Naive B cell (primary cell): ENCODE measurements around the gene SLC26A6. TPM values are rescaled to one million over a fixed set of nuclear protein-coding genes. Genes with fewer than 3 reads are reported as not detected.

ENCODE experiments used
- ATAC-seq, 2 donors: fragments of 150-1000 bp; cut with Tn5 transposase; 2 replicates each; pipeline ENCODE4 v1.10.0; 2021; ENCODE audit warnings: low read depth in 2 of 2, mild to moderate bottlenecking in 2 of 2, moderate library complexity in 2 of 2
- DNase-seq: peaks from one replicate; pipeline ENCODE4 v3.0.0; 2022
- H3K27ac Mint-ChIP-seq, 6 donors: one replicate each; pipeline ENCODE4 v1.8.0; 2020 to 2022; ENCODE audit warnings: mild to moderate bottlenecking in 6 of 6, mixed read lengths in 6 of 6, moderate library complexity in 5 of 6, inconsistent platforms in 2 of 6
- H3K27me3 Mint-ChIP-seq, 3 donors: one replicate each; pipeline ENCODE4 v1.8.0; 2021 to 2022; ENCODE audit warnings: mixed read lengths in 3 of 3, mild to moderate bottlenecking in 1 of 3
- H3K36me3 Mint-ChIP-seq, 2 donors: one replicate each; pipeline ENCODE4 v1.8.0; 2020 to 2022; ENCODE audit warnings: mixed read lengths in 2 of 2, inconsistent platforms in 1 of 2, mild to moderate bottlenecking in 1 of 2
- H3K4me1 Mint-ChIP-seq, 3 donors: one replicate each; pipeline ENCODE4 v1.8.0; 2020 to 2022; ENCODE audit warnings: mixed read lengths in 3 of 3, inconsistent platforms in 1 of 3, mild to moderate bottlenecking in 1 of 3, moderate library complexity in 1 of 3
- H3K4me3 Mint-ChIP-seq, 8 donors: one replicate each; pipeline ENCODE4 v1.8.0; 2020 to 2022; ENCODE audit warnings: mild to moderate bottlenecking in 8 of 8, mixed read lengths in 8 of 8, moderate library complexity in 8 of 8, inconsistent platforms in 2 of 8
- H3K9me3 Mint-ChIP-seq, 7 donors: one replicate each; pipeline ENCODE4 v1.8.0; 2020 to 2022; ENCODE audit warnings: mixed read lengths in 7 of 7, mild to moderate bottlenecking in 5 of 7, inconsistent platforms in 2 of 7, moderate library complexity in 1 of 7
- polyA plus RNA-seq, 6 donors: library from polyadenylated mRNA; unstranded; fragments of 300-500 nt; fragmentation: Illumina TruSeq; gene quantifications; one replicate each; pipeline ENCODE4 v1.2.3, GENCODE V29; 2021; ENCODE audit warnings: low read depth in 6 of 6

SLC26A6 gene
- polyA plus RNA-seq, 6 donors from 2014 or later = 0.25 to 1.7 (median 0.97) TPM; not detected in 1

- DNase-seq (no peak), ATAC-seq (no peak)
- H3K4me3 Mint-ChIP-seq = no peak overlapping the region
- H3K4me1 Mint-ChIP-seq = no peaks in the 10 kb centered on the region
- H3K27me3 Mint-ChIP-seq = peaks cover 0 to 5% (median 0%) of the 10 kb centered on the region in 3 donors
- H3K9me3 Mint-ChIP-seq = peaks cover 0 to 18% (median 9%) of the 10 kb centered on the region in 7 donors
- H3K36me3 Mint-ChIP-seq = no peaks in the 10 kb centered on the region
- H3K27ac Mint-ChIP-seq = no peak overlapping the region
Measured at GRCh38 chr3:48619541-48620524, 15.4 kb downstream of the SLC26A6 start.

- no peak for ATAC-seq
- Mint-ChIP-seq H3K9me3 (peaks cover 0 to 18% (median 9%) of the 10 kb centered on the region in 7 donors), H3K4me1 (no peaks in the 10 kb centered on the region), H3K27me3 (peaks cover 0 to 11% (median 0%) of the 10 kb centered on the region in 3 donors), H3K4me3 (no peak overlapping the region), H3K36me3 (no peaks in the 10 kb centered on the region), H3K27ac (no peak overlapping the region)
- DNase-seq = no peak
Measured at GRCh38 chr3:48617559-48617958, 17.7 kb downstream of the SLC26A6 start.

- Mint-ChIP-seq H3K27me3 (peaks cover 0 to 6% (median 0%) of the 10 kb centered on the region in 3 donors), H3K9me3 (peaks cover 0 to 17% (median 9%) of the 10 kb centered on the region in 7 donors)
- no peak for ATAC-seq
Measured at GRCh38 chr3:48614044-48614443, 21.2 kb downstream of the SLC26A6 start.

GRCh38 chr3:48612309-48612708, 23.0 kb downstream of the SLC26A6 start:
- peak overlapping the region in 2 of 8 donors; percentile 66 to 70 for H3K4me3 Mint-ChIP-seq
- H3K9me3 Mint-ChIP-seq = peaks cover 0 to 6% (median 4%) of the 10 kb centered on the region in 7 donors
- DNase-seq (no peak), ATAC-seq (no peak)
- H3K36me3 Mint-ChIP-seq = no peaks in the 10 kb centered on the region
- H3K4me1 Mint-ChIP-seq = peaks cover 6 to 18% (median 14%) of the 10 kb centered on the region in 3 donors
- H3K27me3 Mint-ChIP-seq = peaks cover 0 to 6% (median 0%) of the 10 kb centered on the region in 3 donors
- peak overlapping the region in 1 of 6 donors; percentile 83 for H3K27ac Mint-ChIP-seq

More at GRCh38 chr3:48614044-48614443, 21.2 kb downstream of the SLC26A6 start:
- H3K27ac Mint-ChIP-seq = no peak overlapping the region
- DNase-seq = no peak
- H3K4me1 Mint-ChIP-seq = peaks cover 0 to 7% (median 6%) of the 10 kb centered on the region in 3 donors
- H3K36me3 Mint-ChIP-seq = no peaks in the 10 kb centered on the region
- peak overlapping the region in 1 of 8 donors; percentile 42 for H3K4me3 Mint-ChIP-seq

- no peaks in the 10 kb centered on the region for H3K36me3 Mint-ChIP-seq
- H3K9me3 Mint-ChIP-seq = no peaks in the 10 kb centered on the region
- ATAC-seq (peak; percentile 98), DNase-seq (peak; percentile 91)
- H3K4me3 Mint-ChIP-seq = peak within 1 kb of the TSS; percentile 87 to 100 (median 98)
- peaks cover 6 to 18% (median 14%) of the 10 kb centered on the region in 3 donors for H3K4me1 Mint-ChIP-seq
- peak within 1 kb of the TSS; percentile 93 to 100 (median 98) for H3K27ac Mint-ChIP-seq
- peaks cover 0 to 6% (median 0%) of the 10 kb centered on the region in 3 donors for H3K27me3 Mint-ChIP-seq
Measured at GRCh38 chr3:48609088-48610005, 25.9 kb downstream of the SLC26A6 start, which contains the start of gene UQCRC1. Gene UQCRC1 (minus strand): TSS chr3:48609646. CDS start chr3:48609620, 26 bp downstream.

GRCh38 chr3:48607519-48607918, 27.7 kb downstream of the SLC26A6 start:
- H3K36me3 Mint-ChIP-seq = peaks cover 4 to 9% of the 10 kb centered on the region in 2 donors
- H3K4me3 Mint-ChIP-seq = peak overlapping the region in 5 of 8 donors; percentile 22 to 100 (median 56)
- H3K27me3 Mint-ChIP-seq = no peaks in the 10 kb centered on the region
- no peak for DNase-seq
- peaks cover 10 to 18% (median 14%) of the 10 kb centered on the region in 3 donors for H3K4me1 Mint-ChIP-seq
- H3K9me3 Mint-ChIP-seq = no peaks in the 10 kb centered on the region
- no peak overlapping the region for H3K27ac Mint-ChIP-seq
- no peak for ATAC-seq

GRCh38 chr3:48601622-48601994, 33.7 kb downstream of the SLC26A6 start:
- Mint-ChIP-seq H3K4me3 (no peak overlapping the region), H3K36me3 (peaks cover 11 to 18% of the 10 kb centered on the region in 2 donors), H3K4me1 (peaks cover 0 to 9% (median 3%) of the 10 kb centered on the region in 3 donors), H3K27me3 (peaks cover 0 to under 1% (median 0%) of the 10 kb centered on the region in 3 donors), H3K27ac (no peak overlapping the region), H3K9me3 (no peaks in the 10 kb centered on the region)
- DNase-seq (no peak), ATAC-seq (no peak)

- peaks cover 4 to 12% (median 5%) of the 10 kb centered on the region in 3 donors for H3K4me1 Mint-ChIP-seq
- H3K4me3 Mint-ChIP-seq = no peak overlapping the region
- peaks cover 11 to 18% of the 10 kb centered on the region in 2 donors for H3K36me3 Mint-ChIP-seq
- DNase-seq = no peak
- H3K9me3 Mint-ChIP-seq = no peaks in the 10 kb centered on the region
- ATAC-seq = no peak
- H3K27ac Mint-ChIP-seq = peak overlapping the region in 1 of 6 donors; percentile 78
- H3K27me3 Mint-ChIP-seq = peaks cover 0 to 7% (median 5%) of the 10 kb centered on the region in 3 donors
Measured at GRCh38 chr3:48600711-48601621, 34.3 kb downstream of the SLC26A6 start.

GRCh38 chr3:48599509-48600285, 35.6 kb downstream of the SLC26A6 start:
- H3K27me3 Mint-ChIP-seq = peaks cover 0 to 17% (median 10%) of the 10 kb centered on the region in 3 donors
- DNase-seq = no peak
- H3K36me3 Mint-ChIP-seq = peaks cover 11 to 18% of the 10 kb centered on the region in 2 donors
- peaks cover 5 to 20% (median 7%) of the 10 kb centered on the region in 3 donors for H3K4me1 Mint-ChIP-seq
- peak overlapping the region in 1 of 6 donors; percentile 42 for H3K27ac Mint-ChIP-seq
- ATAC-seq = no peak
- H3K9me3 Mint-ChIP-seq = no peaks in the 10 kb centered on the region
- H3K4me3 Mint-ChIP-seq = no peak overlapping the region

- H3K9me3 Mint-ChIP-seq = no peaks in the 10 kb centered on the region
- H3K27ac Mint-ChIP-seq = no peak overlapping the region
- ATAC-seq (no peak), DNase-seq (no peak)
- H3K4me1 Mint-ChIP-seq = peaks cover 10 to 24% (median 13%) of the 10 kb centered on the region in 3 donors
- H3K4me3 Mint-ChIP-seq = no peak overlapping the region
- H3K27me3 Mint-ChIP-seq = peaks cover 5 to 23% (median 10%) of the 10 kb centered on the region in 3 donors
- peaks cover 11 to 18% of the 10 kb centered on the region in 2 donors for H3K36me3 Mint-ChIP-seq
Measured at GRCh38 chr3:48599077-48599501, 36.2 kb downstream of the SLC26A6 start.

- Mint-ChIP-seq H3K27me3 (peaks cover 5 to 29% (median 13%) of the 10 kb centered on the region in 3 donors), H3K36me3 (peaks cover 11 to 18% of the 10 kb centered on the region in 2 donors), H3K4me1 (peaks cover 10 to 24% (median 13%) of the 10 kb centered on the region in 3 donors), H3K4me3 (no peak overlapping the region), H3K9me3 (no peaks in the 10 kb centered on the region), H3K27ac (peak overlapping the region in 3 of 6 donors; percentile 33 to 81 (median 55))
- ATAC-seq (no peak), DNase-seq (no peak)
Measured at GRCh38 chr3:48598323-48599076, 36.8 kb downstream of the SLC26A6 start.
